HG03460 (cell line): ENCODE results near the gene NDUFA3.
A peak's percentile ranks its signal among the peaks of the same experiment; 100 is the strongest.

Experiments used
- ATAC-seq: cut with Tn5 transposase; IDR thresholded peaks from one replicate; pipeline ENCODE4 v1.9.1; 2021; ENCODE audit not compliant: unreplicated experiment

The NDUFA3 gene

GRCh38 chr19:54107876-54108490 is 5.3 kb downstream of the NDUFA3 start:
- no peak for ATAC-seq

GRCh38 chr19:54108496-54108895 is 5.8 kb downstream of the NDUFA3 start:
- no peak for ATAC-seq

GRCh38 chr19:54109651-54110050 is 7.0 kb downstream of the NDUFA3 start:
- ATAC-seq = no peak

GRCh38 chr19:54114340-54115108 is 11.9 kb downstream of the NDUFA3 start:
- ATAC-seq = no peak

GRCh38 chr19:54115109-54116063 is 12.7 kb downstream of the NDUFA3 start, which contains the start of the genes PRPF31 and TFPT:
TSS of gene PRPF31 (plus strand) at chr19:54115754. CDS start at chr19:54118279, 2,525 bp downstream.
TSS of gene TFPT (minus strand) at chr19:54115657. CDS start at chr19:54115269, 388 bp downstream.
- ATAC-seq = peak; percentile 65

GRCh38 chr19:54121259-54121658 is 18.6 kb downstream of the NDUFA3 start:
- no peak for ATAC-seq

- no peak for ATAC-seq
Measured at GRCh38 chr19:54123682-54124081, 21.0 kb downstream of the NDUFA3 start.

GRCh38 chr19:54124393-54124792 is 21.7 kb downstream of the NDUFA3 start:
- ATAC-seq = no peak

- ATAC-seq = no peak
Measured at GRCh38 chr19:54125713-54126112, 23.1 kb downstream of the NDUFA3 start.

- ATAC-seq = no peak
Measured at GRCh38 chr19:54127688-54128440, 25.2 kb downstream of the NDUFA3 start.

GRCh38 chr19:54128441-54128725 is 25.7 kb downstream of the NDUFA3 start:
- ATAC-seq = no peak

- ATAC-seq = no peak
Measured at GRCh38 chr19:54128796-54129616, 26.4 kb downstream of the NDUFA3 start.

- no peak for ATAC-seq
Measured at GRCh38 chr19:54129617-54129996, 27.0 kb downstream of the NDUFA3 start.

- no peak for ATAC-seq
Measured at GRCh38 chr19:54133312-54133956, 30.8 kb downstream of the NDUFA3 start.

GRCh38 chr19:54133957-54134590 is 31.4 kb downstream of the NDUFA3 start:
- no peak for ATAC-seq

- ATAC-seq = no peak
Measured at GRCh38 chr19:54136086-54136863, 33.6 kb downstream of the NDUFA3 start.

GRCh38 chr19:54136864-54137698 is 34.4 kb downstream of the NDUFA3 start:
- ATAC-seq = peak; percentile 76
